Fibroblast of lung (primary cell): ENCODE measurements around the gene RGS19. TPM values are rescaled to one million over a fixed set of nuclear protein-coding genes. Genes with fewer than 3 reads are reported as not detected.

Experiments used
- DNase-seq, 2 donors: peaks; one replicate each; pipeline versions ENCODE4 v3.0.0 to v3.0.0-alpha.2; 2010; ENCODE audit warnings: low read depth in 2 of 2
- H2AFZ ChIP-seq: 2 replicates; pipeline ENCODE4 v1.5.1; 2012; ENCODE audit warnings: low read length, control low read depth, inconsistent platforms
- H3K27ac ChIP-seq: 2 replicates; pipeline ENCODE4 v1.5.1; 2011; ENCODE audit warnings: low read length, control low read depth; ENCODE audit not compliant: insufficient read depth
- H3K27me3 ChIP-seq: 2 replicates; pipeline ENCODE4 v1.5.1; 2011; ENCODE audit warnings: mild to moderate bottlenecking, low read length; ENCODE audit not compliant: control insufficient read depth, insufficient read depth
- H3K36me3 ChIP-seq: 2 replicates; pipeline ENCODE4 v1.5.1; 2011; ENCODE audit warnings: low read length; ENCODE audit not compliant: control insufficient read depth, insufficient read depth
- H3K4me1 ChIP-seq: 2 replicates; pipeline ENCODE4 v1.5.1; 2011; ENCODE audit warnings: low read length; ENCODE audit not compliant: control insufficient read depth, insufficient read depth; ENCODE audit errors: extremely low read depth
- H3K4me2 ChIP-seq: 2 replicates; pipeline ENCODE4 v1.5.1; 2011; ENCODE audit warnings: low read length, control low read depth; ENCODE audit not compliant: insufficient read depth; ENCODE audit errors: extremely low read depth
- H3K4me3 ChIP-seq, 4 experiments: fragments of 200-600 bp in 1 of 4; sonication (generic) in 1 of 4; replicated peaks in 1 of 4; 2 replicates each; pipeline ENCODE4 v1.5.1; 2011 to 2016; ENCODE audit warnings: low read length in 4 of 4, low read depth in 3 of 4, mild to moderate bottlenecking in 3 of 4, control low read depth in 2 of 4, inconsistent platforms in 1 of 4, mixed read lengths in 1 of 4; ENCODE audit not compliant: insufficient read depth in 1 of 4; ENCODE audit errors: control extremely low read depth in 1 of 4
- H3K79me2 ChIP-seq: 2 replicates; pipeline ENCODE4 v1.5.1; 2012; ENCODE audit warnings: mild to moderate bottlenecking, low read length, inconsistent platforms; ENCODE audit not compliant: control insufficient read depth, insufficient read depth
- H3K9ac ChIP-seq: 2 replicates; pipeline ENCODE4 v1.5.1; 2011; ENCODE audit warnings: mild to moderate bottlenecking, low read length, control low read depth; ENCODE audit not compliant: insufficient read depth
- H3K9me3 ChIP-seq: 2 replicates; pipeline ENCODE4 v1.5.1; 2012; ENCODE audit warnings: low read depth, low read length; ENCODE audit not compliant: control insufficient read depth, insufficient read depth
- H4K20me1 ChIP-seq: 2 replicates; pipeline ENCODE4 v1.5.1; 2011; ENCODE audit warnings: low read length; ENCODE audit not compliant: control insufficient read depth, insufficient read depth; ENCODE audit errors: extremely low read depth
- CTCF ChIP-seq, 2 donors: IDR thresholded peaks in 1 of 2; conservative IDR thresholded peaks in 1 of 2; 1 replicate in 1 of 2; 2 replicates in 1 of 2; pipeline ENCODE4 v1.5.1; 2011 to 2012; ENCODE audit warnings: low read length in 2 of 2, control low read depth in 1 of 2, inconsistent platforms in 1 of 2, low read depth in 1 of 2, mild to moderate bottlenecking in 1 of 2
- EZH2 ChIP-seq: IDR thresholded peaks from 2 replicates; pipeline ENCODE4 v1.5.1; 2012; ENCODE audit warnings: low read length, control low read depth, mild to moderate bottlenecking; ENCODE audit errors: missing control alignments
- polyA plus RNA-seq, 2 donors: library from polyadenylated mRNA; depleted of rRNA in 1 of 2; stranded (reverse) in 1 of 2; unstranded in 1 of 2; fragments of >200 nt; gene quantifications; 2 replicates each; pipeline ENCODE4 v1.2.1, GENCODE V29; 2011 to 2012; ENCODE audit warnings: missing spikeins in 1 of 2
- total RNA-seq: library from RNA; depleted of rRNA; stranded (reverse); fragments of >200 nt; gene quantifications from 2 replicates; pipeline ENCODE4 v1.2.1, GENCODE V29; 2014

Gene RGS19
- total and polyA plus RNA-seq, 2 donors (not counting 1 experiment from before 2014, with no cell fraction given) = 5.8 to 9.1 TPM

- no peak overlapping the region for H3K9ac ChIP-seq
- H3K27me3 ChIP-seq = no peaks in the 10 kb centered on the region
- H3K79me2 ChIP-seq = no peaks in the 10 kb centered on the region
- no peak overlapping the region for H3K4me2 ChIP-seq
- no peak overlapping the region for H2AFZ ChIP-seq
- H3K4me3 ChIP-seq = no peak overlapping the region
- no peak for DNase-seq
- TF ChIP-seq EZH2 = no peak
- TF ChIP-seq CTCF (conservative IDR thresholded peaks at IDR 0.05 in 1 of 2, IDR thresholded peaks at IDR 0.05 in 1 of 2; ENCODE audit: low read depth in 1 of 2, low read length in 2 of 2) = no peak
- H3K27ac ChIP-seq = no peak overlapping the region
- H3K9me3 ChIP-seq = no peaks in the 10 kb centered on the region
- H3K4me1 ChIP-seq = no peaks in the 10 kb centered on the region
- no peaks in the 10 kb centered on the region for H3K36me3 ChIP-seq
- H4K20me1 ChIP-seq = no peaks in the 10 kb centered on the region
These were observed 22.3 kb downstream of the RGS19 start for GRCh38 chr20:64056889-64057627.

GRCh38 chr20:64056639-64056888 lies 22.8 kb downstream of the RGS19 start:
- TF ChIP-seq CTCF (conservative IDR thresholded peaks at IDR 0.05 in 1 of 2, IDR thresholded peaks at IDR 0.05 in 1 of 2; ENCODE audit: low read depth in 1 of 2, low read length in 2 of 2) (no peak), EZH2 (no peak)
- Histone ChIP-seq H3K4me1 (no peaks in the 10 kb centered on the region), H3K4me2 (no peak overlapping the region), H3K36me3 (no peaks in the 10 kb centered on the region), H3K9ac (no peak overlapping the region), H3K79me2 (no peaks in the 10 kb centered on the region), H3K27ac (no peak overlapping the region), H3K9me3 (no peaks in the 10 kb centered on the region), H3K27me3 (no peaks in the 10 kb centered on the region), H4K20me1 (no peaks in the 10 kb centered on the region), H2AFZ (no peak overlapping the region), H3K4me3 (no peak overlapping the region)
- DNase-seq = no peak

GRCh38 chr20:64055893-64056638 lies 23.3 kb downstream of the RGS19 start:
- Histone ChIP-seq H3K27ac (no peak overlapping the region), H3K9ac (no peak overlapping the region), H2AFZ (no peak overlapping the region), H3K4me2 (no peak overlapping the region), H3K79me2 (no peaks in the 10 kb centered on the region), H3K36me3 (no peaks in the 10 kb centered on the region), H3K4me3 (no peak overlapping the region), H4K20me1 (no peaks in the 10 kb centered on the region), H3K9me3 (no peaks in the 10 kb centered on the region), H3K27me3 (no peaks in the 10 kb centered on the region), H3K4me1 (no peaks in the 10 kb centered on the region)
- TF ChIP-seq CTCF (conservative IDR thresholded peaks at IDR 0.05 in 1 of 2, IDR thresholded peaks at IDR 0.05 in 1 of 2; ENCODE audit: low read depth in 1 of 2, low read length in 2 of 2) = no peak
- no peak for TF ChIP-seq EZH2
- DNase-seq = no peak
